Stimulated activated CD4-positive, alpha-beta T cell treated with anti-CD3 and anti-CD28 coated beads, Interleukin-12 subunit alpha, Interleukin-12 subunit beta, amount 100 ng/mL, for 4 hours (primary cell): ENCODE data around the gene CDX1.

ENCODE experiments used
- DNase-seq: peaks from one replicate; pipeline ENCODE4 v3.0.0-alpha.2; 2020

Gene CDX1

DNA sequence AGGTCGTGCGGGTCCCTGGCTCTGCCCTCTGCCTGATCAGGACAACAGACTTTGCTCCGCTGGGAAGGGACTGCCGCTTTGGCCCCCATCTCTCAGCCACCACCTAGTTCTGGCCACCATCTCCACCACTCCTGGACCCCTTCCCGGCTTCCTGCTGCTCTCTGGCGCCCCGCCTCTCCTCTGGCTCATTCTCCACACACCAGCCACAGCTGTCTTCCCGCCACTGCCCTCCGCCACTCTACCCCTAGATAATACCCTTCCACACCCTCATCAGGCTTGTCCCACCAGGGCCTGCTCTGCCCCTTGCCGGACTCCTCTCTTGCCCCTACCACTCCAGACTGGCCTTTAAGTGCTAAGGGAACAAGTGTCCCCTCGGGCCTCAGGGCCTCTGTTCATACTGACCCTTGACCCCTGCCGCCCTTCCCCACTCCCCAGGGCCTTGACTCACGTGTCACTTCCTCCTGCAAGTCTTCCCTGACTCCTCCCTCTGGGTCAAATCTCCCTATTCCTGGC lies 3.0 kb upstream of the CDX1 start:
- DNase-seq: no peak

DNA sequence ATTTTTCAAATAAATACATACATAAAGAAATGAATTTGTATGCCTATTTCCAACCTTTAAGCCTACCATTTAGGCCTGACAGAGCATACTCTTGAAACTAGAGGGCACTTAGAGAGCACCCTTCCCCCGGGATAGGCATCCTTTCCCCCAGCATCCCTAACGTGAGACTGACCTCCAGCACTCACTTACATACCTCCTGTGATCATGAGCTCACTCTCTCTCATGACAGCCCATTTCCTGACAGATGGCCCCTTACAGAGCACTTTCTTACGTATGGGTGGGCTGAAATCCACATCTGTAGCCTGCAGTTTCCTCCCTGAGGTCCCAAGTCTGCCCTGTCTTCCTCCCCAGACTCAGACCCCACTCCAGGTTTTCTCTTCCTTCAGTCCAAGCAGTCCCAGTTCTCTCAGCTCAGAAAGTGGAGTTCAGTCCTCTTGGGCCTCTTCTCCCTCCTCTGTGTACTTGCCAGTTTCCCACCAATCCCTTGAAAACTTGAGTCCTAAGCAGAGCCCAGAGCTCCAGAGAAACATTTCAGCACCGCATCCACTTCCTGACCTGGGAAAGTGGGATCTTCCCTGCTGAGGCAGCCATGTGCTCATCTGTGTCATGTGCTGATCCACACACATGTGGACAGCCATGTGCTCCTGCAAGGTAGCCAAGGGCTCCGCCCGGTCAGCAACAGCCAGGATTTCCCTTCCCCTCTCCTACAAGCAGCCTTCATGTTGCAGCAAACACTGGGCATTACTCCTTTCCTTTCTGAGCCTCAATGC lies 2.2 kb upstream of the CDX1 start:
- DNase-seq: no peak

DNA sequence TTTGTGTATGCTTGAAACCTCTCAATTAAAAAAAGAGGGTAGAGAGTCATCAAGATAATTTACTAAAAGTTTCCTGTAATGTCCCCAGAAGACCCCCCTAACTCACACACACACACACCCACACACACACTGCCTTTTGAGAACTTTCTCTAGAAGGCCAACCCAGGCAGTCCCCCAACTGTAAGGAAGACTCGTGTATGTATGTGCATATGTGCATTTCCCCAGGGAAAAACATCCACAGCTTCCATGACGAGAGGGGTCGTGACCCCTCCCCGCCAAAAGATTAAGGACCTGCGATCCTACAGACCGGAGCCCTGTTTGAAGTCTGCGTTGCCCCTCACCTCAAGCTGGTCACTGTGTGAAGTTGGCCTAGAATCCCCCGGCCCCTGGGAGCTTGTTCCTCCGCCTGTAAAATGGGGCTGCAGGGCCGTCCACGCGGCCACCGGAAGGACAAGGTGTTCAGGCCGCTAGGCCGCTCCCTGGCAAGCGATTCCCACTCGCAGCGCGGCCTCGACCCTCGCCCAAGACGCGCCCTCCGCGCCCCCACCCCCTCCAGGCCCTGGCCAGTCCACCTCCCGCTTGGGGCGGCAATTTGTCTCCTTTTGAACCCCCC lies 435 bp upstream of the CDX1 start:
- no peak for DNase-seq

DNA sequence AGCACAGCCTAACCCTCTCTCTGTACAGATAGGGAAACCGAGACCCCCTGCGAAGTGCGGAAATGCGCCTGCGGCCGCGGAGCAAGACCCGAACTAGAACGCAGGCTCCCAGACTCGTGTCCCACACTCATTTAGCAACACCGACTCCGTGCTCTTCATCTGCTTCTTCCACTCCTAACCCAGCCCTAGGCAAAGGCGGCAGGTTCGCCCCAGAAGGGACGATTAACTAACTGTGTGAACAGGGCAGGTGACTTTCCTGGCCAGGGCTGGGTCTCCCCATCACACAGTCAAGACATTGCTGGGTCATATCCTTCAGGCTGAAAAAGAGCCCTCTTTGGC lies 903 bp downstream of the CDX1 start:
- no peak for DNase-seq

DNA sequence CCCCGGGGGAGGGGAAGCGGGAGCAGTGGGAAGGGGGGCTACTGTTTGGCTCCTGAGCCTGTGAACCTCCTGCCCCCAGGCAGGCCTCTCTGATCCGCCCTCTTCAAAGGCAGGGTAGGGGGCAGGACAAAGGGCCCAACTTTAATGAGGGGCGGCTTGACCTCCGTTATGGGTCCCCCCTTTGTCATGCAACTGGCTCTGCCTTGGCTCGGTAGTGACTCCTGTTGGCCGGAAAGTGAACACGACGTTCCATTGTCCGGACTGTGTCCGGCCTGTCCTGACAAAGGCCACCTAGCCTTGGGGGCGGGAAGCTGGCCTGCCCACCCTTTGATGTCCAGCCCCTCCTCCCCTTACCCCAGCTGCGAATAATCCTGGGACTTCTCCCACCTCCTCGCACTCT lies 1.3 kb downstream of the CDX1 start:
- DNase-seq: no peak

DNA sequence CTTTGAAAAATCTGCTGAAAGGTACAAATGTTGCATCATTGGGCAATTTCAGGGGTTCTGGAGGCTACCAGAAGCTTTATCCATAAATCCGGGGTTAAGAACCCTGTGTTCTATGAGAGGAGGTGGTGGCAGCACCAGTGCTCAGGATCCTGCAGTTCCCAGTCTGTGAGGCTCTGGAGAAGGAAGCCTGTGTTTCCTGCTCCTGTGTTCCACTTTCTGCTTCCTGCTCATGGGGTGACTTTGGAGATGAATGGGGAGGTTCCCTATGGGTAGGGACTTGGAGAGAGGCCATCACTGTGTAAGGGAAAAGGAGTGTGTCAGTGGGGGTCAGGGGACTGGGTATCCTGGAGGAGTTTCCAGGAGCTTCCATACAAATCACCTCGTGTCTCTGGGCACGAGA lies 2.3 kb downstream of the CDX1 start:
- no peak for DNase-seq

DNA sequence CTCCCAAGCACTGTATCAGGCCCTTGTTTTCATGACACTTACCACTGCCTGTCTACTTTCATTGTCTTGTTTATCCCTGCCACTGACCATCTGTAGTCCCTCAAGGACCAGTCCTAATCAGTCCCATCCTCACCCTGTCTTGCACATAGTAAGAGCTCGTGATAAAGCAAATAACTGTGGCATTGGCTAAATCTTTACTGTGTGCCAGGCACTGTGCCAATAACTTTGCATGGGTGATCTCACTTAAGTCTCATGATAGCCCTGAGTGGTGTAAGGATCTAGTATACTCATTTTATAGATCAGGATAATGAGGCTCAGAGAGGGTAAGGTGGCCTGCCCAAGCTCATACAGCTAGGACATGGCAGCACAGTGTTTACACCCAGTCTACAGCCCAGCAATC lies 5.6 kb downstream of the CDX1 start:
- no peak for DNase-seq

DNA sequence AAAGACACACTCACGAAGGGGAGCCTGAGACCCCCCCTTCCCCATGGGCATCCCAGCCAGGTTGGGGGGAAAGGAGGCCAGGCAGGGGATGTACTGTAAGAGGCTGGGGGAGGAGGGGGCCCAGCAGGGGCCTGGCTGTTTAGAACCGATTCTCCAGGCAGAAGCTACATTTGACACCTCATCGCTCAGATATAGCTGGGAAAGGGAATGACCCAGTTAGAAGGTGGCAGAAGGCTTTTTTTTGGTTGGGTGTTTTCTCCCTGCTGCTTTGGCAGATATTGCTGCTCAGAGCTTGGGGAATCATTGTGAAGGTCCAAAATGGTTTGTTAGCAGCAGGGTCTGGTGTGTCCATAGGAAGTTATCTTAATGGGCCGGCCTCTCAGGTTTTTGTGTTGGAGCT lies 6.0 kb downstream of the CDX1 start:
- DNase-seq: no peak

DNA sequence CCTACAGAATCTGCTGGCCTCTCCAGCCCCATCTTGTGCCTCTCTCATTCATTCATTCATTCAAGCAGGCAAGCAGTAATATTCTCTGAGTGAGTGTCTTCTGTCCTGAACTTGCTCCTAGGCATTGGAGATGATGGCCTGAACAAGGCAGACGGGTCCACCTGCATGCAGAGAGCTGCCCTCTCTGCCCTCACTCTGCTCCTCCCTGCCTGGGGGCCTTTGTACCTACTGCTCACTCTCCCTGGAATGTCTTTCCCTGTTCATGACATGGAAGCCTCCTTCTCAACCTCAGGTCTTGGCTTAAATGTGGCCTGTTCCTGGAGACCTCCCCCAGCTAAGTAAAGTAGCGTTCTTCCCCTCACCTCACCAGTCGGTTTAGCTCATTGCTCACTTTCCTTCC lies 6.6 kb downstream of the CDX1 start:
- no peak for DNase-seq

DNA sequence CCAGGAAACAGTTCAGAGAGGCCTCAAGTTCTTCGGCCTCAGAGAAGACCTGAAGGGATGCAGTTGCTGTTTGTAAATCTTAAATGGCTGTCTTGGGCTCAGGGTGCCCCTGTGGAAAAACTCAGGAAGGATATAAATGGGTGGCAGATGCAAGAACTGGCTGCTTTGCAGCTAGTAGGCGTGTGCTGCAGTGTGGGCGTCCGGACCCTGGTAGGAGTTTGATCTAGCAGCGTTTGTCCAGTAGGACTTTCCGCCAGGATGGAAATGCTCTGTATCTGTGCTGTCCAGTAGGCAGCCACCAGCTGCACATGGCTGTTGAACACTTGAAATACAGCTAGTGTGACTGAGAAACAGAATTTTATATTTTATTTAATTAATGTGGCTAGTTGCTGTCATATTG lies 7.7 kb downstream of the CDX1 start:
- no peak for DNase-seq

DNA sequence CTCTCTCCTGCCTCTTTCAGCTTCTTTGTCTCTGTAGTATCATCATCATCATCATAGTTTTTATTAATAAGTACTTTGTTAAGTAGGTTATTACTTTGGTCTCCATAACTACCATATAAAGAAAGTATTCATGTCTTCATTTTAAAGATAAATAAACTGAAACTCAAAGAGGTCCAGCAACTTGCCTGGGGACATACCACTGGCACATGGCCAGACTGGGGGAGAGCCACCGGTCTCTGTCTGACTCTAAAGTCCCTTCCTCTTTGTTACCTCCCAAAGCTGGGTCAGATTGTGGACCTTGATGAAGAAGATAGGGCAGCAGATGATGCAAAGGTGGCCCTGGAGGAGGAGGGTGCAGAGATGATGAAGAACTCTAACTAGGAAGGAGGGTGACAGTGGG lies 8.5 kb downstream of the CDX1 start:
- DNase-seq: no peak

DNA sequence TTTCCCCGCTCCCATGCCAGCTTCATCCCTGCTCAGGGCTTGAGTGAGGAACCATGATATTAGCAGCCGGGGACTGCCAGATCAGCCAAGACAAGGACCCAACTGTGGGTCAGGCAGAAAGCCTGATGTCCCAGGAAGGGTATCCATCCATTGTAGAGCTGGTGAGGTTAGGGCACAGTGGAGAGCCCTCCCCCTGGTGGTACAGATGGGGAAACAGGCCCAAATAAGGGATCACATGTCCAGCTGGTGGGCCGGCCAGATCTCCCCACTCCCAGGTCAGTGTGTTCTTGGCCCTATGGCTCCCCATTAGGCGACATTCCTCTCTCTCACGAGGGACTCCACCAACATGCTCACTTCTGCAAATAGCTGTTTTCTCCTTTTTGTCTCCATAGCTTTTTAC lies 9.0 kb downstream of the CDX1 start:
- no peak for DNase-seq

DNA sequence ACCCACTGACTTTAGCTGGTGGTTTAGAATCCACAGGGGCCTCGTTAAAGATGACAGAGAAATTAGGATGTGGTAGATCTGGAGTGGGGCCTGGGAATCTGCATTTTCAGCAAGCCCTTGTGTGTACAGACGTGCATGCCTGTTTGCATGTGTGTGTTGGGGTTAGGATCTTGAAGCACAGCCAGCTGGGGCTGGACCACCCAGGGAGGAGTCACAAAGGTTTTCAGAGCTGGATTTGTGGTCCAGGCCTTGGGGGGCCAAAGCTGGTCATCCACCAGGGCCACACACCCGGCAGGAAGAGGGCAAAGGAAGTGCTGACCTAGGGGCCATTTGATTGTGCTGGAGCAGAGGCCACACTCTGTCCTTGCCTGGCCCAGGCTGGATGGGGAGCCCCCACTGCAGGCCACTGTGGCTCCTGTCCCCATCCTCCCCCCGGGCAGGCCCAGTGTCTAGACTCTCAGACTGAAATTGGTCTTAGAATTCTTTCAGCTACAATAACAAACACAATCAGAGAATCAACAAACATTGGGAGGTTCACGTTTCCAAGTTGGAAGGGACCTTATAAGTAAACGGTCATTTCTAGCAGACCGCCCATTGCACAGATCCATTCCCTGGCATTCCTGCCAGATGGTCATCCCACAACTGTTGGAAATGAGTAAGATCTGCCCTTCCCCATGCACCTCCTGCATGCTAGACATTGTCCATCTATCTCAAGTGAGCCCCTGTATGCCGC lies 10.3 kb downstream of the CDX1 start:
- DNase-seq: no peak

DNA sequence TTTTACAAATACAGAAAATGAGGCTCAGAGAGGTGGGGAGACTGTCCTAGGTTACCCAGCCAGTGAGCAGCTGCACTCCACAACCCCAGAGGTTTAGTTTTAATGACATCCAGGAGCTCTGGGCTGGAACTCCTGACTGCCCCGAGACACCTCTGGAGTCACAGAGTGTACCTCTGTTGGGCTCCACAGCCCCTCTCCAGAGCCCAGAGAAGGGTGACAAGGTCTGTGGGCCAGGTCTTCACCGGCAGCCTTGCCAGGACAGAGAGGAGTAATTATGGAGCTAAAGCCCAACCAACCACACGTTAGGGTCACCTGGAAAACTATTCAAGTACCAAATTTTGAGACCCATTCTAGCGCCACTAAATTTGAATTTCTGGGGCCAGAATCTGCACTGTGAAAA lies 11.1 kb downstream of the CDX1 start:
- DNase-seq: no peak

DNA sequence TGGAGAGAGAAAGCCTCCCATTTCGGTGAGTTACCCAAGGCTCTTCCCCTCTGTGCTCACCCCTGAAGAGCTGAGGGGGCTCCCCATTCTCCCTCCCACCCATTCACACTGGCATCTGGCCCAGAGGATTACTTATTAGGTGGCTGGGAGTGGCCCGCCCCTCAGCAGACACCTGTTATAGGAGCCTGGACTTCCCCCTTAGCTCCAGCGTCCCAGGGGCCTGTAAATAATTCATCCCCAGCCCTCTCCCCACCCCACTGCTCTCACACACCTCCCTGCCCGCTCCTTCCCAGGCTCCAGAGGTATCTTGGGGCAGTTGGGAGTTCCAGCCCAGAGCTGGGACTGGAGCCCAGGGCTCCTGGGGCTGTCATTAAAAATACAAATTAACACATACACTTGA lies 11.7 kb downstream of the CDX1 start:
- no peak for DNase-seq

DNA sequence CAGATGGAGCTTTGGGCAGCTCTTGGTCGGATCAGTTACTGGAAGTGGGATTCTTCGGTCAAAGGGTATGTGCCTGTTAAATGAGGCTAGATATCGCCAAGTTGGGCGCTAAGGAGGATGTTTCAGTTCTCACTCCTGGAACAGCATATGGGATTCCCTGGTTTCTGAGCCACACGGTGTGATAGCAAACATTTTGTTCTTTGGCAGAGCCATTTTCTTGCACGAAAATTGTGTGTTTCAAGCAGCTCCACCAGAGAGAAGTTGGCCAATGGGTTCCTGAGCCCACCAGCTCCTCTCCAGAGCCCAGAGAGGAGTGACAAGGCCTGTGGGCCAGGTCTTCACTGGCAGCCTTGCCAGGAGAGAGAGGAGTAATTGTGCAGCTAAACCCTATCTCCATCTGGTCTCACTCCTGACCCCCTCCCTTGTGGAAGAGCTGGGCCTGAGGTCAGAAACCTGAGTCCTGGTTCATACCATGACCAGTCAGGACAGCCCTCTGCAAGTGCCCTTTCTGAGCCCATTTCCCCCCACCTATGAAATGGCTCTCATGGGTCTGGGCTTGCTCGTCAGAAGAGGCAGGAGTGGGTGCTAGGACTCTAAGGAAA lies 12.5 kb downstream of the CDX1 start:
- no peak for DNase-seq

DNA sequence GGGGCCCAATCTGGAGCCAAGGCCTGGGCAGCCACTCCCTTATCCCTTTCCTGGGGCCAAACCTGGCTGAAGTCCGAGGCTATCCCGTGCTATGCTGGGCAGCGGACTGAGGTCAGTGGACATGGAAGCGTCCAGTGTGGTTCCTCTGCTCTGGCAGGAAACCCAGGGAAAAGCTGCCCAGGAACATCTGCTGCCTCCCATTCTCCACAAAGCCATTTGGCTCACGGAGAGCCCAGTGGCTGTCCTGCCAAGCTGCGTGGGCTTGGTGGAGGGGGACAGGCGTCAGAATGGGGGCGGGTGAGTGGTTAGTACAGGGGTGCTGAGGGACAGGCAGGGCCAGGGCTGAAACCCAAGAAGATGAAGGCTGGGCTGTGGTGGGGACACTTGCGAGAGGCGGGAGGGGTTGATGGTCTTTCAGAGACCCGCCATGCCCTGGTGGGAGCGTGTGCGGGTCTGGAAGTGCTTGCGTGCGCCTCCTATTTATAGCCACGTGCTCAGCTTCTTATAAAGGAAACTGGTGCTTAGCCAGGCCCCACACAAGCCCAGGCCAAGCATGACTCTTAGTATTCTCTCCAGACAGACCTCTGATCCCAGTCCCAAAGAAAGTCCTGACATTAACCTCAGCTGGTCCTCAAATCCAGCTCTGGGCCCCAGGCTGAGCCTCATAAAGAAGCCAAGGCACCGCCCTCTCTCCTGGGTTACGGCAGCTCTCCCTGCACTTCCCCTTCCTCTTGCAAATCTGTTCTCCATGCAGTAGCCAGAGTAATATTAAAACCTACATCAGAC lies 13.9 kb downstream of the CDX1 start:
- no peak for DNase-seq

DNA sequence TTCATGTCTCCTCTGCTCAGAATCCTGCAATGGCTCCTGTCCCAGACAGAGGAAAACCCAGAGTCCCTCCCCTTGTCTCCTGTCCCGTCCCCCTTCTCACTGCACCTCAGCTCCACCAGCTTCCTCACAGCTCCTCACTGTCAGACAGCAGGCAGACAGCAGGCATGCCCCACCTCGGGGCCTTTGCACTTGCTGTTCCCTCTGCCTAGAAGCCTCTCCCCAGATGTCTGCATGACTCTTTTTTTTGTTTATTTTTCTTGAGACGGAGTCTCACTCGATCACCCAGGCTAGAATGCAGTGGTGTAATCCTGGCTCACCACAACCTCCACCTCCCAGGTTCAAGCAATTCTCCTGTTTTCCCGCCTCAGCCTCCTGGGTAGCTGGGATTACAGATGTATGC lies 14.4 kb downstream of the CDX1 start:
- no peak for DNase-seq

DNA sequence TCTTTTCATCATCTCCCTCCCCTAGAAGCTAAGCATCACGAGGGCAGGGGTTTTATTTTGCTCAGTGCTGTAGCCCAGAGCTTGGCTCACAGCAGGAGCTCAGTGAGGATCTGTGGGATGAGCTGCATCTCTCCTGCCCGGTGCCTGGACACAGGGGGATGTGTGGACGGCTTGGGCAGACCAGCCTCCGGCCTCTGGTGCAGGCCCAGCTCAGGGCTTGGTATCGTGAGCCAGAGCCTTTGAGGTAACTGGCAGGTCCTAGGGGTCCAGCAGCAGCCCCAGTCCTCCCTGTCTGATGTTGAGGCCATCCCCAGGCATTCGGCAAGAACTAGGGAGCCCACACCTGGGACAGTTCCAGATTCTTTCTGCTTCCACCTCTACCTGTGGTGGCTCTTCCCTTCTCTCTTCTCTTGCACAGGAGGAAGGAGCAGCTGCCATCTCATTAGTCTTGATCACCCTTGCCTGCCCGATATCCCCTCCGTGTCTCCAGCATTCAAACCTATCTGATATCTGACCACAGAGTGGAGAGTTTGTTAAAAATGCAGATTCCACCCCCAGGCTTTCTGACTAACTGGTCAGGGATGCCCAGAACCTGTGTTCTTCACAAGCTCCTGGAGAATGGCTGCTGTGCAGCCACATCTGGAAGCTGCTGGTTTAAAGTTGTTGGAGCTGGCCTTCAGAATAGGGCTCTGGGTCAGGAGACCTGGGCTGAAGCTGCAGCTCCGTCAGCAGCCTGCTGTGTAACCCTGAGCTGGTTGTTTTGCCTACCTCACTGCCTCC lies 15.4 kb downstream of the CDX1 start:
- no peak for DNase-seq

DNA sequence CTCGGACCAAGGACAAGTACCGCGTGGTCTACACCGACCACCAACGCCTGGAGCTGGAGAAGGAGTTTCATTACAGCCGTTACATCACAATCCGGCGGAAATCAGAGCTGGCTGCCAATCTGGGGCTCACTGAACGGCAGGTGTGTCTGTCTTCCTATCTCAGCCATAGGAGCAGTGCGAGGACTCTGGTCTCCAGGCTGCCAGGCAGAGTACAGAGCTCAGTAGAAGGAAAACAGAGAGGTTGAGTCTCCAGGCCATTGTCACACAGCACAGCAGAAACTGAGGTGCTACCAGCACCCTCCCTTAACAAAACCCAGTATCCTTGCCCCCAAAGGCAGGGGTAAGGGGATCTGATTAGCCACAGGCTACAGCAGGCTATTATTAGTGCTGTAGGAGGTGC lies 16.2 kb downstream of the CDX1 start:
- no peak for DNase-seq

DNA sequence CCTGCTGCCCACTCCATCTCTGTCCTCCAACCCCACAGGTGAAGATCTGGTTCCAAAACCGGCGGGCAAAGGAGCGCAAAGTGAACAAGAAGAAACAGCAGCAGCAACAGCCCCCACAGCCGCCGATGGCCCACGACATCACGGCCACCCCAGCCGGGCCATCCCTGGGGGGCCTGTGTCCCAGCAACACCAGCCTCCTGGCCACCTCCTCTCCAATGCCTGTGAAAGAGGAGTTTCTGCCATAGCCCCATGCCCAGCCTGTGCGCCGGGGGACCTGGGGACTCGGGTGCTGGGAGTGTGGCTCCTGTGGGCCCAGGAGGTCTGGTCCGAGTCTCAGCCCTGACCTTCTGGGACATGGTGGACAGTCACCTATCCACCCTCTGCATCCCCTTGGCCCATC lies 16.9 kb downstream of the CDX1 start:
- DNase-seq: no peak

DNA sequence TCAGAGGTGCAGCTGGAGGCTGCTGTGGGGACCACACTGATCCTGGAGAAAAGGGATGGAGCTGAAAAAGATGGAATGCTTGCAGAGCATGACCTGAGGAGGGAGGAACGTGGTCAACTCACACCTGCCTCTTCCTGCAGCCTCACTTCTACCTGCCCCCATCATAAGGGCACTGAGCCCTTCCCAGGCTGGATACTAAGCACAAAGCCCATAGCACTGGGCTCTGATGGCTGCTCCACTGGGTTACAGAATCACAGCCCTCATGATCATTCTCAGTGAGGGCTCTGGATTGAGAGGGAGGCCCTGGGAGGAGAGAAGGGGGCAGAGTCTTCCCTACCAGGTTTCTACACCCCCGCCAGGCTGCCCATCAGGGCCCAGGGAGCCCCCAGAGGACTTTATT lies 17.4 kb downstream of the CDX1 start:
- DNase-seq: no peak
